Endodermal cell (in vitro differentiated cells): Measurements from ENCODE around the gene TIAM1. TPM values are rescaled to one million over a fixed set of nuclear protein-coding genes. Genes with fewer than 3 reads are reported as not detected.

Source experiments
- DNase-seq: peaks from one replicate; pipeline ENCODE4 v3.0.0-alpha.2; 2017
- H3K27ac ChIP-seq: 2 replicates; pipeline ENCODE4 v1.5.1; 2013; ENCODE audit warnings: mild to moderate bottlenecking, low read depth, low read length, moderate library complexity
- H3K27me3 ChIP-seq: 2 replicates; pipeline ENCODE4 v1.6.1; 2013; ENCODE audit warnings: mild to moderate bottlenecking, low read length, moderate library complexity; ENCODE audit not compliant: insufficient read depth, control insufficient read depth, poor library complexity, severe bottlenecking
- H3K36me3 ChIP-seq: 2 replicates; pipeline ENCODE4 v1.7.0; 2013; ENCODE audit warnings: mild to moderate bottlenecking, low read length, moderate library complexity; ENCODE audit not compliant: control insufficient read depth, insufficient read depth
- H3K4me1 ChIP-seq: one replicate; pipeline ENCODE4 v1.7.0; 2013; ENCODE audit warnings: low read length; ENCODE audit not compliant: control insufficient read depth, insufficient read depth
- H3K4me3 ChIP-seq: 2 replicates; pipeline ENCODE4 v1.5.1; 2013; ENCODE audit warnings: mild to moderate bottlenecking, low read length, moderate library complexity
- H3K9ac ChIP-seq: 2 replicates; pipeline ENCODE4 v1.6.1; 2013; ENCODE audit warnings: mild to moderate bottlenecking, low read length, moderate library complexity; ENCODE audit not compliant: poor library complexity, severe bottlenecking; ENCODE audit errors: extremely low read depth
- H3K9me3 ChIP-seq: 2 replicates; pipeline ENCODE4 v1.6.1; 2013; ENCODE audit warnings: mild to moderate bottlenecking, low read length, moderate library complexity; ENCODE audit not compliant: control insufficient read depth
- H3K27ac Mint-ChIP-seq: 2 replicates; pipeline ENCODE4 v1.8.0; 2020; ENCODE audit warnings: mixed read lengths
- H3K27me3 Mint-ChIP-seq: 2 replicates; pipeline ENCODE4 v1.8.0; 2021; ENCODE audit warnings: mild to moderate bottlenecking, mixed read lengths; ENCODE audit not compliant: insufficient read depth
- H3K36me3 Mint-ChIP-seq: 2 replicates; pipeline ENCODE4 v1.8.0; 2020; ENCODE audit warnings: low read depth, mixed read lengths
- H3K4me1 Mint-ChIP-seq: 2 replicates; pipeline ENCODE4 v1.8.0; 2020; ENCODE audit warnings: mixed read lengths
- H3K4me3 Mint-ChIP-seq: 2 replicates; pipeline ENCODE4 v1.8.0; 2020; ENCODE audit warnings: mild to moderate bottlenecking, moderate library complexity, mixed read lengths
- H3K9me3 Mint-ChIP-seq: 2 replicates; pipeline ENCODE4 v1.8.0; 2020; ENCODE audit warnings: mild to moderate bottlenecking, mixed read lengths
- CTCF ChIP-seq: fragments of 200-600 bp; sonication (generic); conservative IDR thresholded peaks from 2 replicates; pipeline ENCODE4 v1.5.0; 2021; ENCODE audit warnings: antibody characterized with exemption, mild to moderate bottlenecking
- WGBS, 2 experiments: methylation state at CpG; one replicate each; pipeline versions ENCODE4 v1.1.5 to v1.1.7; 2013; ENCODE audit warnings: missing lambda C conversion rate in 2 of 2, mixed read lengths in 1 of 2; ENCODE audit not compliant: insufficient coverage in 1 of 2, insufficient read length in 1 of 2; 5-methylcytosine and 5-hydroxymethylcytosine counted together
- total RNA-seq, 2 donors: library from RNA; stranded (reverse); fragmentation: NEBNext Ultra II Directional in 1 of 2; extraction: Animal tissue kit (Norgen Biotek cat#: 25700) in 1 of 2; gene quantifications; 2 replicates in 1 of 2; 3 replicates in 1 of 2; pipeline ENCODE4 v1.2.1, GENCODE V29; 2021

The TIAM1 gene
- total RNA-seq, 2 donors from 2014 or later, result 29.4 to 33.3 TPM

DNA sequence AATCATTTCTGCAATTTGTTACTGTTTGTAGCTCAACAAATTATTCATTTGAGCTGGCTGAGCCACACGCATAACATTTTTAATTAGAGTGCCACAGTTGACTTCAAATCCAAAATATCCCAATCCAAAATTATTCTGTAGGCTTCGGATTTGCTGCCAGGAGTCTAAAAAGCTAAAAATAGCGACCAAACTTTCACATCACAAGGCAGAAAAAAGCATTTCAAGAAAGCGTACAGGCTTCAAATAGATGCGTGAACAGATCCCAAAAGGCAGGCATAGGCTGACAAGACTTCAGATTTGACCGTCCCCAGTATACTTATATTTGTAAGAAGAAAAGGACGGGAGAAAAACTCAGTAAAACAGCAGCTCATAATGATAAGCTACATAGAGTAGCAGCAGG, 24.3 kb upstream of the TIAM1 start:
- 94 to 95% methylated on average over 6 to 7 of the region's 7 CpGs for WGBS, 2 experiments
- Histone ChIP-seq H3K36me3 (no peaks in the 10 kb centered on the region), H3K27ac (no peak overlapping the region), H3K9me3 (no peaks in the 10 kb centered on the region), H3K27me3 (no peaks in the 10 kb centered on the region), H3K4me1 (no peaks in the 10 kb centered on the region), H3K4me3 (no peak overlapping the region), H3K9ac (no peak overlapping the region)
- H3K27ac Mint-ChIP-seq, result no peak overlapping the region
- H3K27me3 Mint-ChIP-seq, result no peaks in the 10 kb centered on the region
- no peaks in the 10 kb centered on the region for H3K36me3 Mint-ChIP-seq
- no peaks in the 10 kb centered on the region for H3K9me3 Mint-ChIP-seq
- DNase-seq, result no peak
- no peak for TF ChIP-seq CTCF
- H3K4me1 Mint-ChIP-seq, result peaks cover 3% of the 10 kb centered on the region
- H3K4me3 Mint-ChIP-seq, result no peak overlapping the region

GRCh38 chr21:31367801-31368200, 23.7 kb upstream of the TIAM1 start:
- H3K27ac Mint-ChIP-seq, result no peak overlapping the region
- WGBS, 2 experiments, result 95% methylated on average over 2 of the region's 2 CpGs; no CpG with 5 or more reads in 1 of the 2 experiments
- H3K9me3 ChIP-seq, result no peaks in the 10 kb centered on the region

DNA sequence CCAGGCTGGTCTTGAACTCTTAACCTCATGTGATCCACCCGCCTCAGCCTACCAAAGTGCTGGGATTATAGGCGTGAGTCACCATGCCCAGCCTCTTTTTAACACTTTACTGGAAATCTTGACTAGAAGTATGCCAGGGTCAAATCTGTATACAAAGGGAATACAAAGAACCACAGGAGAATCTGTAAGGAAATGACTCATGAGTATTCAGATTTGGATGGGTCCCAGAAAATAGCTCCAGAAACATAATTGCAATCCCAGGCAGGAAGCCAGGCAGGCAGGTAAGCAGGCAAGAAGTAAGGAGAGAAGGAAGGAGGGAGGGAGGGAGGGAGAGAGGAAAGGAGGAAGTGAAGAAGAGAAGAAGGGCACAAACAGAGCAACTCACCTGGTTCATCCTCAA, 22.8 kb upstream of the TIAM1 start:
- WGBS, 2 experiments, result 92 to 100% methylated on average over 2 of the region's 2 CpGs
- Histone ChIP-seq H3K4me1 (no peaks in the 10 kb centered on the region), H3K9ac (no peak overlapping the region), H3K36me3 (no peaks in the 10 kb centered on the region), H3K9me3 (no peaks in the 10 kb centered on the region), H3K27ac (no peak overlapping the region), H3K4me3 (no peak overlapping the region), H3K27me3 (no peaks in the 10 kb centered on the region)
- H3K4me1 Mint-ChIP-seq, result peaks cover 3% of the 10 kb centered on the region
- TF ChIP-seq CTCF, result no peak
- H3K36me3 Mint-ChIP-seq, result no peaks in the 10 kb centered on the region
- H3K27ac Mint-ChIP-seq, result no peak overlapping the region
- H3K4me3 Mint-ChIP-seq, result no peak overlapping the region
- no peaks in the 10 kb centered on the region for H3K27me3 Mint-ChIP-seq
- no peaks in the 10 kb centered on the region for H3K9me3 Mint-ChIP-seq
- DNase-seq, result no peak

More at GRCh38 chr21:31367801-31368200, 23.7 kb upstream of the TIAM1 start:
- Histone ChIP-seq H3K9ac (no peak overlapping the region), H3K4me3 (no peak overlapping the region), H3K4me1 (no peaks in the 10 kb centered on the region), H3K36me3 (no peaks in the 10 kb centered on the region), H3K27me3 (no peaks in the 10 kb centered on the region), H3K27ac (no peak overlapping the region)
- H3K9me3 Mint-ChIP-seq, result no peaks in the 10 kb centered on the region
- no peaks in the 10 kb centered on the region for H3K36me3 Mint-ChIP-seq
- no peak for TF ChIP-seq CTCF
- peaks cover 3% of the 10 kb centered on the region for H3K4me1 Mint-ChIP-seq
- DNase-seq, result no peak
- H3K27me3 Mint-ChIP-seq, result no peaks in the 10 kb centered on the region
- H3K4me3 Mint-ChIP-seq, result no peak overlapping the region
